Measurements from ENCODE around the gene SSX2IP.
"Not testable (repeated sequence)": the region's sequence is repeated elsewhere in the genome, so short reads cannot be mapped to it uniquely, and the experiment has no call there.

The SSX2IP gene

GRCh38 chr1:84675631-84676030, 14.6 kb downstream of the SSX2IP start:
- DNase-seq (ENCODE audit: low read depth) = no peak

- DNase-seq (ENCODE audit: low read depth) = no peak
Measured at GRCh38 chr1:84675106-84675505, 15.2 kb downstream of the SSX2IP start.

GRCh38 chr1:84674705-84675104, 15.6 kb downstream of the SSX2IP start:
- no peak for DNase-seq (ENCODE audit: low read depth)

GRCh38 chr1:84674021-84674420, 16.2 kb downstream of the SSX2IP start:
- DNase-seq (ENCODE audit: low read depth) = no peak

- DNase-seq (ENCODE audit: low read depth) = no peak
Measured at GRCh38 chr1:84672080-84672854, 18.0 kb downstream of the SSX2IP start.

- DNase-seq (ENCODE audit: low read depth) = no peak
Measured at GRCh38 chr1:84669831-84670230, 20.4 kb downstream of the SSX2IP start.

- no peak for DNase-seq (ENCODE audit: low read depth)
Measured at GRCh38 chr1:84668185-84668584, 22.1 kb downstream of the SSX2IP start.

- no peak for DNase-seq (ENCODE audit: low read depth)
Measured at GRCh38 chr1:84665703-84666317, 24.5 kb downstream of the SSX2IP start.

- DNase-seq (ENCODE audit: low read depth) = no peak
Measured at GRCh38 chr1:84653130-84653677, 37.1 kb downstream of the SSX2IP start.

- DNase-seq (ENCODE audit: low read depth) = no peak
Measured at GRCh38 chr1:84644472-84644871, 45.8 kb downstream of the SSX2IP start.

- DNase-seq (ENCODE audit: low read depth) = no peak
Measured at GRCh38 chr1:84643183-84643582, 47.1 kb downstream of the SSX2IP start.

GRCh38 chr1:84642774-84643173, 47.5 kb downstream of the SSX2IP start:
- DNase-seq (ENCODE audit: low read depth) = no peak

- not testable (repeated sequence) for DNase-seq (ENCODE audit: low read depth)
Measured at GRCh38 chr1:84639731-84640130, 50.5 kb downstream of the SSX2IP start.

GRCh38 chr1:84635429-84635828, 54.8 kb downstream of the SSX2IP start:
- DNase-seq (ENCODE audit: low read depth) = no peak

GRCh38 chr1:84634536-84635205, 55.6 kb downstream of the SSX2IP start:
- DNase-seq (ENCODE audit: low read depth) = no peak

GRCh38 chr1:84632673-84633434, 57.4 kb downstream of the SSX2IP start:
- no peak for DNase-seq (ENCODE audit: low read depth)

- DNase-seq (ENCODE audit: low read depth) = no peak
Measured at GRCh38 chr1:84632137-84632536, 58.1 kb downstream of the SSX2IP start.

GRCh38 chr1:84624876-84625275, 65.4 kb downstream of the SSX2IP start:
- no peak for DNase-seq (ENCODE audit: low read depth)

- DNase-seq (ENCODE audit: low read depth) = no peak
Measured at GRCh38 chr1:84621553-84621952, 68.7 kb downstream of the SSX2IP start.

GRCh38 chr1:84620720-84621313, 69.4 kb downstream of the SSX2IP start:
- peak; percentile 44 for DNase-seq (ENCODE audit: low read depth)

- no peak for DNase-seq (ENCODE audit: low read depth)
Measured at GRCh38 chr1:84619383-84620102, 70.7 kb downstream of the SSX2IP start.
